GM18507 (cell line): ENCODE data around the gene PIP5K1B.

Source experiments
- DNase-seq: peaks from one replicate; pipeline ENCODE4 v3.0.0; 2011; ENCODE audit warnings: low read depth; ENCODE audit not compliant: insufficient read length; ENCODE audit errors: extremely low spot score
- FAIRE-seq: peaks from 2 replicates; lab custom pipeline; 2011; peaks lifted over from hg19 to GRCh38; lab: Jason Lieb, UNC

PIP5K1B gene

GRCh38 chr9:68759981-68760673 is 55.1 kb downstream of the PIP5K1B start:
- FAIRE-seq (no peak), DNase-seq (no peak)

DNA sequence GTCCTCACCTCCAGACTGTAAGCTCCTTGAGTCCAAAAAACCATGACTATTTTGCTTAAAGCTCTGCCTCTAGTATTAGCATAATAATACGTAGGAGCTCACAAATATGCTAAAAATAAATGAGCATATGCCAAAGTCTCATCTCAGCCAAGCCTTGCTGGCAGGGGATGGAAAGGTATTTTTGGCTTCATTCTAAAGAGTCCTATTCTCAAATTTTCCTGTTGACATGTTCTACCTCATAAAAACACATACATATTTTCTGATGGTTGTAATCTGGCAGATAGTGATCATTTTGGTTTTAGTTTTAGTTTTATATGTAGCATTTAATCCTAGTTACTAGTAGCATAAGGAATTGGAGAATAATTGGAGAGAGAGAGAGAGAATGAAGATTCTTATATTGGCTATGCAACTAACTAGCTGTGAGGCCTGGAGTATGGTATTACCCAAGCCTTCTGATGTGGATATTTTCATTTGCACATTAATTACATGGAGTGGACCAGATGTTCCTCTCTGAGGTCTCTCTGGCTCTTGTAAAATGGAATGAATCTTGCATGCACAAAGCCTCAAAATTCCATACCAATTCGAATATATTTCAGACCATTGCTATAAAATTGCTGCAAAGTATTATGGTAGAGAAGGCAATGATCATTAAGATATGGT is 55.8 kb downstream of the PIP5K1B start:
- no peak for DNase-seq
- peak; percentile 46 for FAIRE-seq

DNA sequence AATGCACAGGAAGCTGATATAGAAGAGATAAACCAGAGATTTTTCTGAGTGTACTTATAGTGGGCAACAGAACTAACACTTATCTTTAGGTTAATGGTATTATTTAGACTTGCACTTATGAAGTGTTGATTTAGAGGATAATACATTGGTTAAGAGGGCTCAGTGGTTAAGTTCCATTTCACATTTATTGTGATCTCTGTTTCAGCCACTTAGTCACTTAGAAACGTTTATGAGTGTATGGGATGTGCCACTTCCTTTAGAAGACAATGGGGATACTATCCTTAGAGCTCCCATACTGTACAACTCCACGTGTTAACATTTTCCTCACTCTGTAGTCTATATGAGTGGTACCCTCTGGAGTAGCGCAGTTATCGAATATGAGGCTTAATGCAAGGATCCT is 57.5 kb downstream of the PIP5K1B start:
- DNase-seq, result no peak
- peak; percentile 66 for FAIRE-seq

DNA sequence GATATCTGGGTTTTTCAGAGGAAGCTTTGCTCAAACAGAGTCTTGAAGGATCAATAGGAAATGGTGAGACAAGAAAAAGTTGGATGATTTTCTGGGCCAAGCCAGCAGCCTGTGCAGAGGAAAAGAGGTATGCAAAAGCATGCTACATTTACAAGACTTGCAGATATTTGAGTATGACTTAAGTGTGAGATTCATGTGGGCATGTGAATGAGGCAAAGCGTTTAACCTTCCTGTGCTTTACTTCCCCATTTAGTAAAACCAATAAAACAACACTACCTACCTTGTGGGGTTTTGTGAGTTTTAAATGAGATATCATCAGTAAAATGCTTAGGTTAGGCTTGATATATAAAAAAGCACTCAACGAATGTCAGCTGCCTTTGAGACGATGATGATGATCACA is 58.1 kb downstream of the PIP5K1B start:
- DNase-seq (no peak), FAIRE-seq (peak; percentile 83)

DNA sequence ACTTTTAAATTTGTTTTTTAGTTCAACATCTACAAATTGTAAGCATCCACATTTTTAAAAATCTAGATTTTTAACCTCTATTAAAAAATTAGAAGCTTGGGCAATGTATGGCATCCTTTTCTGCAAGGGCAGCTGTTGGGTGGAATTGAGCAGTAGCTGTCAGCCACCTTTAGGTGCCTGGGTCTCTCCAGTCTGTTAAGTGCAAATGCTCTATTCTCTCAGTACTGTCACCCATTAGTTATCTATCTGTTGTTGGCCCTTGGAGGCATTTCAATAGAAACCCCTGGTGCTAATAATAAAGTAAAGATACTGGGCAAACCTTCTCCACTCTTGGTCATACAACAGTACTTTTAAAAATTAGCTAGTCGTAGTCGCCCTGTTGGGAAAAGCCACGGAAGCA is 63.6 kb downstream of the PIP5K1B start:
- FAIRE-seq (no peak), DNase-seq (no peak)

GRCh38 chr9:68769852-68770251 is 64.8 kb downstream of the PIP5K1B start:
- no peak for FAIRE-seq
- no peak for DNase-seq

GRCh38 chr9:68771376-68771775 is 66.3 kb downstream of the PIP5K1B start:
- FAIRE-seq (no peak), DNase-seq (no peak)

- FAIRE-seq, result no peak
- DNase-seq, result no peak
Observed at GRCh38 chr9:68775003-68775730, 70.1 kb downstream of the PIP5K1B start.

DNA sequence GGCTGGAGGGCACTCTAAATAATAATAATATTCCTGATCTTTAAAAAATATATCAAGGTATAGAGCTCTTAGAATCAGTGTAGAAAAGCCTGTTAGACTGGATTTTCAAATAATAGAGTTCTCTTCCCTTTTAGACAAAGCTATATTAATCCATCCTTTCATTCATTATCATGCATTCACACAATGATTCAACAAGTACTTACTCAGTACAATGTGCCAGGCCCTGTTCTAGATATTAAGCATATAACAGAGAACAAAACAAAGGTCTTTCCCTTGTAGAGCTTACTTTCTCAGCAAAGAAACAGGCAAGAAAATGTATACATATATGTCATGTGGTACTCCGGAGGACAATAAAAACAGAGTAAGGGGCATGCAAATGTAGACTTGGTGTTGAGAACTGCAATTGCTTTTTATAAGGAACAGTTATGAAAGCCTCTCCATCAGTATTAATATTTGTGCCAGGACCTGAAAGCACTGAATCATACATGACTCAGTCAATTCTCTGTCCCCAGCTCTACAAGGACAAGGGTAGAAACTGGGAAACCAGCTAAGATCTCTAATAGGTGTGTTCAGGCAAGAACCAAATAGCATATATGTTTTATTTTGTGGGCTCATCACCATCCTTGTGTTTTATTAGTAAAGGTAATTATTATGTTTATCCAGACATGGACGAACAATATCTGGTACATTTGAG is 72.2 kb downstream of the PIP5K1B start:
- no peak for DNase-seq
- FAIRE-seq, result no peak

DNA sequence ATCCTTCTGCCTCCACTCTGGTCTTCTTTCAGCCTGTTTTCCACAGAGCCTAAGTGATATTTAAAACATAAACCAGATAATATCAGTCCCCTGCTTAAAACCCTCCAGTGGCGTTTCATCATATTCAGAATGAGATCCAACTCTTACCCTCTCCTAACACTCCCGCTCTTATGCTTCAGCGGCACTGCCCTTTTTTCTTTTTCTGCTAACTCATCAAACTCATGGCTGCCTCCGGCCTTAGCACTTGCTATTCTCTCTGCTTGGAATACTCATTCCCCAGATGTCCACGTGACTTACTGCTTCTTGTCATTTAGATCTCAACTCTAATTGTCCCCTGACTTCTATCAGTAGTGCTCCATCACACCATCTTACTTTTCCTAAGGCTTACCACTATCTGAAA is 73.6 kb downstream of the PIP5K1B start:
- DNase-seq (no peak), FAIRE-seq (peak; percentile 12)

DNA sequence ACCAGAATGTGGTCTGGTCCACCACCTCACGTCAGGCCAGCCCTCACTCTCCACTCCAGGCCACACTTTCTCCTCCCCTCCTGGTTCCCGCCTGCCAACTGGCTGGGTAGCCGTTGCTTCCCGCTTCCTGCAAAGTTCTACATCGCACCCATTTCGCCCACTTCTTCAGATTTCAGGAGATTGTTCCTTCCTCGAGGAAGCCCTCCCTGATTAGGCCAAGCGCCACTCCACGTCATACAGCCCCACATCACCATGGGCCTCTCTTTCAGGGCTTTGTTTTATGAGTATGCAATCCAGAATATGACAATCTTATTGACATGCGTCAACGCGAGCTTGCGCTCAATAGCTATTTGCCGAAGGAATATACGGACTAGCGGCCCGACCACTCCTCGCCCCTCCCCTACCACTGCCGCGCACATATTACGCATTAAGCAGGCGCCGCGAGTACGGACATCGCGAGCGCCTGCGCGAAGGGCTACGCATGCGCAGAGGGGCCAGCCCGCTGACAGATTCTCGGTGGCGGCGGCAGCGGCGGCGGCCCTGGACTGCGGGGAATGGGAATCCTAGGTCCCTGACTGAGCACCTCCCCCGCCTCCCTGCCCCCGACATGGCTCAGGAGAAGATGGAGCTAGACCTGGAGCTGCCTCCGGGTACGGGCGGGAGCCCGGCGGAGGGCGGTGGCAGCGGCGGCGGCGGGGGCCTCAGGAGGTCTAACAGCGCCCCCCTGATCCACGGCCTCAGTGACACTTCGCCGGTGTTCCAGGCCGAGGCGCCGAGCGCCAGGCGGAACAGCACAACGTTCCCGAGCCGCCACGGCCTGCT is 74.7 kb downstream of the PIP5K1B start:
- DNase-seq (peak; percentile 83), FAIRE-seq (peak; percentile 90)

DNA sequence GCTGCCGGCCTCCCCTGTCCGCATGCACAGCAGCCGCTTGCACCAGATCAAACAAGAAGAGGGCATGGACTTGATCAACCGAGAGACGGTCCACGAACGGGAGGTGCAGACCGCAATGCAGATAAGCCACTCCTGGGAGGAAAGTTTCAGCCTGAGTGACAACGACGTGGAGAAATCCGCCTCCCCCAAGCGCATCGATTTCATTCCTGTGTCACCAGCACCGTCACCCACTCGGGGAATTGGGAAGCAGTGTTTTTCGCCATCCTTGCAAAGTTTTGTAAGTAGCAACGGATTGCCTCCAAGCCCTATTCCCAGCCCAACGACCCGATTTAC is 75.3 kb downstream of the PIP5K1B start:
- FAIRE-seq, result no peak
- no peak for DNase-seq

GRCh38 chr9:68780720-68781119 is 75.7 kb downstream of the PIP5K1B start:
- DNase-seq, result no peak
- peak; percentile 49 for FAIRE-seq

DNA sequence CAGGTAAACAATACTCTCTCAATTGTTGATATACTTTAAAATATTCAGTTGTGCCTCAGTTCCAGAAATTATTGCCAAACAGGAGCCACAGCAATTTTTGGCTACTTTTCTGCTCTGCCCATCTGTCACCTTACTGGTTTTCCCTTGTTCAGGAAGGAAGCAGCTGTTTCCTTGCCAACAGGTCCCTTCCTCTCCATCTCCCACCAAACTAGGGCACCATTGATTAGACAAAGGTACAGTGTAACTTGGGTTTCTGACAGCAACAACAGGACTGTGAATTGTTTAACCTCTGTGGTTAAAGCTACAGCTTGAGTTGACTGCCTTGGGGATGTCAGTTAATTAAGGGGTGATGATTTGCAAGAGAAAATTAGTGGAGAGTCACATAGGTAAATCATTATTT is 76.9 kb downstream of the PIP5K1B start:
- DNase-seq, result no peak
- FAIRE-seq, result peak; percentile 18

GRCh38 chr9:68782546-68782945 is 77.5 kb downstream of the PIP5K1B start:
- FAIRE-seq, result peak; percentile 29
- DNase-seq, result no peak

DNA sequence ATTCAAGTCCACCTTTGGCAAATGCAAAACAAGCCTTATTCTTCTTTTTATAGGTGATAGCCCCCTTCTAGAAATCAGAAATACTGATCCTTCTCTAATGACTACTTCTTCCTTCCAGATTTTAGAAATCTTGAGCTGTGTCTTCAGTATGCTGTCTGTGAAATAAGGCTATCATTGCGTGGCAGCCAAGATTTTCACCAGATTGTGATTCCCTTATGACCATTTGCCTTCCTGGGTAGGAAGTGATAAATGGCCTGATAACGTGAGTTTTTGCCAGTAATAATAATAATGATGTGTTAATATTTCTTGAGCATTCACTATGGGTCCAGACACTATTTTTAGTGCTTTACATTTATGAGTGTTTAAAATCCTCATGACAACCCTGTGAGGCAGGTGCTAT is 80.9 kb downstream of the PIP5K1B start:
- DNase-seq (no peak), FAIRE-seq (no peak)

- FAIRE-seq, result no peak
- DNase-seq, result no peak
Observed at GRCh38 chr9:68791169-68791568, 86.1 kb downstream of the PIP5K1B start.

GRCh38 chr9:68793605-68794343 is 88.7 kb downstream of the PIP5K1B start:
- peak; percentile 91 for FAIRE-seq

DNA sequence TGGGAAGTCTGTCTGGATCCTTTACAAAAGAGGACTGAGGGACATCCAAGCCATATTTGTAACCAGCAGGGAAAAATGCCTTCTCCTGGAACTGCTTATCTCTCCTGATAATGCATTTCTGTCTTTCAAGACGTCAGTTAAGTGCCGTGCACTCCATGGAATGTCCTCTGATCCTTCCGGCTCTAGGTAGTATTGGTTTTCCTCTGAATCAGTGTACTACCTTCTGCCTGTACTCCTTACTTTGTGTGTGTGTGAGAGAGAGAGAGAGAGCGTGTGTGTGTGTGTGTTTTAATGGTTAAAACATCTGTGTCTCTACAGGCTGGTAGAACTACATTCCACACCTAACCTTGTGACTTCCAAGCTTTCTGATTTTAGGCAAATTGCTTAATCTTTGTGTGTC is 89.9 kb downstream of the PIP5K1B start:
- DNase-seq (no peak), FAIRE-seq (peak; percentile 29)

More at GRCh38 chr9:68793605-68794343, 88.7 kb downstream of the PIP5K1B start:
- DNase-seq, result no peak
